Right ventricle myocardium inferior (tissue), 1 donor: Measurements from ENCODE around the gene ATP6AP2. TPM values are rescaled to one million over a fixed set of nuclear protein-coding genes. Genes with fewer than 3 reads are reported as not detected.
"Not testable (repeated sequence)": the region's sequence is repeated elsewhere in the genome, so short reads cannot be mapped to it uniquely, and the experiment has no call there.

Experiments used
- ATAC-seq: fragments of 200-7000 bp; cut with Tn5 transposase; one replicate; pipeline ENCODE4 v1.9.1; 2020; ENCODE audit warnings: mild to moderate bottlenecking, moderate library complexity
- DNase-seq: peaks from one replicate; pipeline ENCODE4 v3.0.0; 2021; ENCODE audit errors: missing footprints
- intact Hi-C: fragments of 100-400 bp; cut with DNase I; formaldehyde crosslinking; loops from one replicate; pipeline ENCODE4 v1.11.0; 2022
- total RNA-seq: library from RNA; stranded (reverse); fragmentation: NEBNext Ultra II Directional; extraction: Animal tissue kit (Norgen Biotek cat#: 25700); gene quantifications from one replicate; pipeline ENCODE4 v1.2.1, GENCODE V29; 2021
- donor health status: DM: no; HTN: yes; CAD: no; lungs with severe emphysema.

The ATP6AP2 gene
- total RNA-seq, 1 donor from 2014 or later = 43.5 TPM

- ATAC-seq, DNase-seq, intact Hi-C loops: not testable (repeated sequence)
Measured at GRCh38 chrX:40571164-40571563, 9.6 kb upstream of the ATP6AP2 start.

GRCh38 chrX:40571600-40571999 lies 9.2 kb upstream of the ATP6AP2 start:
- DNase-seq (no peak), ATAC-seq (no peak)
- intact Hi-C loops = no loop called here

DNA sequence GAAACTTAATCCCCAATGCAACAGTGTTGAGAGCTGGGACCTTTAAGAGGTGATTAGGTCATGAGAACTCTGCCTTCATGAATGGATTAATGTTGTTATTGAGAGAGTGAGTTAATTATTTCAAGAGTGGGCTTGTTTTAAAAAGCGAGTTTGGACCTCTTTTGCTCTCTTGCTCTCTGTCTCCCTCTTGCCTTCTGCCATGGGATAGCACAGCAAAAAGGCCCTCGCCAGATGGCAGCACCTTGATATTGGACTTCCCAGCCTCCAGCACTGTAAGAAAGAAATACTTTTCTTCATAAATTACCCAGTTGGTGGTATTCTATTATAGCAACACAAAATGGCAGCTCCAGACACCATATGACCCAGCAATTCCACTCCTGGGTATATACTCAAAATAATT lies 7.0 kb upstream of the ATP6AP2 start:
- DNase-seq (no peak), ATAC-seq (no peak)
- intact Hi-C loops = no loop called here

DNA sequence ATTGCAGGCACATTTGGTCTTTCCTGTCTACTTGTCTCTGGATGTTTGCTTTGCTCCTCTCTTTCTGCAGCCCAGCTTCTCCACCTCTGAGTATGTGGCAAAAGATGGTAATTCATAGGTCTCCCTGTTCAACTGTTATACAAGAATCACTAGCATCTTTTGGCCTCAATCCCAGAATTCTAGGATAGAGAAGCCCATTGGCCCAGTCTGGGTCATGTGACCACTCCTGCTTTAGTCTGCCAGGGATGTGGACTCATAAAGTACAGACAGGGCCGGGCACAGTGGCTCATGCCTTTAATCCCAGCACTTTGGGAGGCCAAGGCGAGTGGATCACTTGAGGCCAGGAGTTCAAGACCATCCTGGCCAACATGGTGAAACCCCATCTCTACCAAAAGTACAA lies 5.4 kb upstream of the ATP6AP2 start:
- intact Hi-C loops, ATAC-seq, DNase-seq: not testable (repeated sequence)

DNA sequence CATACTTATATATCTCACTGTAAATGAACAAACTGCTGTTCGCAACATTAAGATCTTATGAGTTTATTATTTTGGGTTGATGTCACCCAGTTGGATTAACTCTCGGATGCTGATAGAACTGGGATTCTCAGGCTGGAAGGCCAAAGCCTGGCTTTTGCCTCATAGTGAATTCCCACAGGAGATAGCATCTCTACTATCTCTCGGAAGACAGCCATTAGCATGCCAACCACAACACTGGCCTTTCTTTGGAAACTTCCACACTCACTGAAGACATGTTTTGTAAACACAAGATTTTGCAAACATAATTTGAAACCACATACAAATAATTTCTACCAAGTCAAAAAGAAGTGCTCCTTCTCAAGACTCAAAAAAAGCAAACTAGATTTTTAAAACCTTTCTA lies 4.5 kb upstream of the ATP6AP2 start:
- ATAC-seq = no peak
- intact Hi-C loops = no loop called here
- no peak for DNase-seq

GRCh38 chrX:40578039-40578695 lies 2.6 kb upstream of the ATP6AP2 start:
- intact Hi-C loops = no loop called here
- DNase-seq (no peak), ATAC-seq (no peak)

DNA sequence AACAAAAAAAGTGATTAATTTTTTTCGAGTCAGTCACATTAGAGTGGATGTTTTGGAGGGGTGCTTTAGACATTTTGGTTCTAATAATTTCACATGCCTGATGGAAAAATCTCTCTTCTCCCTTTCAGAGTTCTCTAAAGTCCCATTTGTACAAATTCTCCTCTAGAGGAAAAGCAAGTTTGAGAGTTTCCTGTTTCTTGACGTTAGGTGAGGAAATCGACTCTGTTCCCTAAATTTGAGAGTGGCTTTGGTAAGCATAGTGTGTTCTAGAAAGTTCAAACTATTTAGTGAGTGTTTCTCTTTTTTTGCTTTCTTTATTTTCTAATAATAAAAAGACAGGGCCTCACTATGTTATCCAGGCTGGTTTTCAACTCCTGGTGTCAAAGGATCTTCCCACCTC lies 1.6 kb upstream of the ATP6AP2 start:
- intact Hi-C loops = no loop called here
- no peak for ATAC-seq
- DNase-seq = no peak

- no peak for DNase-seq
- intact Hi-C loops = no loop called here
- ATAC-seq = peak; percentile 55
Measured at GRCh38 chrX:40579900-40580536, 752 bp upstream of the ATP6AP2 start.

DNA sequence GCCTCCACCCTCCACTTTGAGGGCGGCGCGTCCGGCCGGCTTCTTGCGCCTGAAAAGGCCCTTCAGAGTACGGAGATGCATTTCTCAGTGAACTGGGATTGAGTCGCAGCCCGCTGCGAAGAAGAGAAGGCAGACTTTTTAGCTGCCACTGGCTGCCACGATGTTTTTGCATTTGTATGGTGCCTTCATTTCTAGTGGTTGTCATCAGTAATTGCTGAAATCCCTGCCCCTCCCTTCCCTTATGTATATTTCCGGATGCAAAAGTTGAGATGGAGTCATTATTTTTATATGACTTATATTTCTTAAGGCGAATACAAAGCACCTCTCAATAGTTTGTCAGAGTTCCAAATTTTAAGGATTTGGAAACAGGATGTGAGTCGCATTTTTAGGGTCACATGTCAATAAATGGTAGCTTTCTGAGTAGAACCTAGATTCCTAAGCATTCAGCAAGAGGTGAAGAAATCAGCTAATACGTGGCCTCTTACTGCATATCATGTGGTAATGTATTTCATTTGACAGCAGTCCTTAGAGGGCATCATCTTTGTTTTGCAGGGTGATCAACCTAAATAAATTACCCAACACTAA lies 658 bp downstream of the ATP6AP2 start:
- DNase-seq (no peak), ATAC-seq (no peak)
- intact Hi-C loops = no loop called here

GRCh38 chrX:40582178-40582577 lies 1.4 kb downstream of the ATP6AP2 start:
- ATAC-seq, DNase-seq, intact Hi-C loops: not testable (repeated sequence)

GRCh38 chrX:40582811-40583210 lies 2.0 kb downstream of the ATP6AP2 start:
- no peak for DNase-seq
- intact Hi-C loops = no loop called here
- ATAC-seq = no peak

GRCh38 chrX:40587623-40588022 lies 6.9 kb downstream of the ATP6AP2 start:
- intact Hi-C loops, ATAC-seq, DNase-seq: not testable (repeated sequence)

DNA sequence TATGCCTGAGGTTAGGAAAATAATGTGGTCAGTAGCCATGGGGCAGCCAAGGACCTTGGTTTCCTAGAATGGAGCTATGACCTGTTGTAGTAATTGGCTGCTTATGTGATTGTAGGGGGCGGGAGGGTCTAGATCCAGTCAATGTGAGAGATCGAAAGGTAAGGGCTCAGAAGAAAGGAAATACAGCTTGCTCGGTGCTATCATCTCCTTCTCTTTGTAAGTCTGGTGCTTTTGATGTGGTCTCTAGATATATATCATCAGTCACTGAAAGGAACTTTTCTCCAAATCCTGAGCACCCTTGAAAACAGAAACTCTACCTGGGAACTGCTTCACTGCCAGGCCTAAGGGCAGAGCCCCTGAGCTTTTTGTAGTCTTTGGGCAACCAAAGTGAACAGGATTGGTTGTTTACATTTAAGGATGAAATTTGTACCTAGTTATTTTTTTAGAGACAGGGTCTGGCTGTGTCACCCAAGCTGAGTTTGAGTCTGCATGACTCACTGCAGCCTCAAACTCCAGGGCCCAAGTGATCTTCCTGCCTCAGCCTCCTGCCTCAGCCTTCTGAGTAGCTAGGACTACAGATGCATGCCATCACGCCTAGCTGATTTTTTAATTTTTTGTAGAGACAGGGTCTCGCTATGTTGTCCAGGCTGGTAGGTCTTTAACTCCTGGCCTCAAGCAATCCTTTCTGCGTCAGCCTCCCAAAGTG lies 9.0 kb downstream of the ATP6AP2 start:
- intact Hi-C loops, DNase-seq, ATAC-seq: not testable (repeated sequence)

DNA sequence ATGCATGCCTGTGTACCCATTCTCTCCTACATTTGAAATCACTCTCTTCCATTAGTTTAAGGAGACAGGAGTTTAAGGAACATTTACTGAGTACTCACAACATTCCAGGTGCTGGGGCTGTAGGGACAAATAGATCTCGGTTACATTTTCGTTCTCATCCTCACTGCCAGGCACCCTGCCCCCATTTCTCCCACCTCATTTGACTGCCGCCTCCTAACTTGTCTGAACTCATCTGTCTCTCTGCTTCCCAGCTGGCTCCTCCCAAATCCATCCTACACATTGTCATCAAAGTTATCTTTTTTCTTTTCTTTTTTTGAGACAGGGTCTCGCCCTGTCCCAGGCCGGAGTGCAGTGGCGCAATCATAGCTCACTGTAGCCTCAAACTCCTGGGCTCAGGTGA lies 22.7 kb downstream of the ATP6AP2 start:
- ATAC-seq (no peak), DNase-seq (no peak)
- intact Hi-C loops = no loop called here

DNA sequence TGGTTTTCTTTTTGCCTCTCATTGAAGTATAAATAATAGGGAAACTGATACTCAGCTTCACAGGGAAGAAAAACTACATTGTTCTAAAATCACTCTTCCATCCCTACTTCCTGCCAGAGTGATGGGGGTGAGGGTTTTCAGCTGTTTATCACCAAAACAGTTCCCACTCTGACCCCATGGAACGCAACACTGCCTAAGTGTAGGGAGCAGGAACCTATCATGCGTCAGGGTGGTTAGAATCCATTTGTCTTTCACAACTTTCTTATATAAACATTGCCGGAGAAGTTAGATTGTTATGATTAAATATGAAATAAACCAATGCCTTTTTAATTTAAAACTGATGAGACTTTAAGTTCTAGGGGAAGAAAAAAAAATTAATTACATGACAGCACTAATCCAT lies 26.6 kb downstream of the ATP6AP2 start:
- ATAC-seq (no peak), DNase-seq (no peak)
- intact Hi-C loops = no loop called here

DNA sequence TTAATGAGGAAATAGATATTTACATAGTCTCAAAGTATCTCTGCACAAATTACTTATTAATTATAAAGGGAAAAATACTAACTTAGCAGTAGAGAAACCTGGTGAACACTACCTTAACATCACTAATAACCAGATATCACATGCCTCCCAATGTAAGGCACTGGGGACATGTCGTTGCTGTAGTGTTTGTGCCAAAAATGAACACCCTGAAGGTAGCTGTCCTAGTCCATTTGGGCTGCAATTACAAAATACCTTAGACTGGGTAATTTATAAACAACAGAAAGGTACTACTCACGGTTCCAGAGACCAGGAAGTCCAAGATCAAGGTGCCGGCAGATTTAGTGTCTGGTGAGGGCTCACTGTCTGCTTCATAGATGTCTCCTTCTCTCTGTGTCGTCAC lies 31.7 kb downstream of the ATP6AP2 start:
- intact Hi-C loops = no loop called here
- DNase-seq (no peak), ATAC-seq (no peak)

DNA sequence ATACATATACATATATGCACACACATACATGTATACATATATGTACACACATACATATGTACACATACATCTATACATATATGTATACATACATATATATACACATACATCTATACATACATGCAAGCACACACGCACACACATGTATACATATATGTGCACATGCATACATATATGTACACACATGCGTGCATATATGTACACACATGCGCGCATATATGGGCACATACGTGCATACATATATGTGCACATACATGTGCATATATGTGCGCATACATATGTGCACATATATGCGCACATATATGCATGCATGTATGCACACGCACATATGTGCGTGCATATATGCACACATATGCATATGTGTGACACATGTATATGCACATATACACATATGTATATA lies 35.2 kb downstream of the ATP6AP2 start:
- DNase-seq (no peak), ATAC-seq (no peak)
- intact Hi-C loops = no loop called here

DNA sequence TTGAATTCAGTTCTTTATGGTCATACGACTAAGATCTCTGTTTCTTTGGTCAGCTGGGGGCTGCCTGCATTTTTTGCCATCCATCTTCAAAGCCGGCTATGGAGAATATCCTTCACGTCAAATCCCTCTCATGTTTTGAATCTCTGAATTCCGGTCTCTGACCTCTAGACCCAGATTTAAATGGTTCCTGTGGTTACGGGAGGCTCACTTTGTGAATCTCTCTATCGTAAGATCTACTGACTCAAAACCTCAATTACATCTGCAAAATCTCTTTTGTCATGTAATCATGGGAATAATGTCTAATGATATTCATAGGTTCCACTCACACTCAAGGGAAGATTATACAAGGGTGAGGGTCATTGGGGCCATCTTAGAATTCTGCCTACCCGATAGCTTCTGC lies 36.8 kb downstream of the ATP6AP2 start:
- DNase-seq (no peak), ATAC-seq (no peak)
- intact Hi-C loops = no loop called here

- intact Hi-C loops = no loop called here
- ATAC-seq = no peak
- no peak for DNase-seq
Measured at GRCh38 chrX:40622479-40623138, 41.8 kb downstream of the ATP6AP2 start.
